CD14-positive monocyte (primary cell): Measurements from ENCODE around the gene IL17A. TPM values are rescaled to one million over a fixed set of nuclear protein-coding genes. Genes with fewer than 3 reads are reported as not detected.
"Not testable (repeated sequence)": the region's sequence is repeated elsewhere in the genome, so short reads cannot be mapped to it uniquely, and the experiment has no call there.

Experiments
- DNase-seq, 3 donors: peaks; one replicate each; pipeline ENCODE4 v3.0.0-alpha.2; 2011 to 2022
- H2AFZ ChIP-seq: 2 replicates; pipeline ENCODE4 v1.6.0; 2012; ENCODE audit warnings: mild to moderate bottlenecking, low read depth, low read length, inconsistent platforms; ENCODE audit not compliant: insufficient read depth, poor library complexity, severe bottlenecking
- H3K27ac ChIP-seq, 2 donors: 1 replicate in 1 of 2; 2 replicates in 1 of 2; pipeline ENCODE4 v1.5.1; 2012 to 2013; ENCODE audit warnings: low read length in 2 of 2, control low read depth in 1 of 2, inconsistent platforms in 1 of 2, low read depth in 1 of 2, mild to moderate bottlenecking in 1 of 2
- H3K27me3 ChIP-seq, 2 donors: one replicate each; pipeline versions ENCODE4 v1.6.0 to v1.6.1; 2011 to 2013; ENCODE audit warnings: low read length in 2 of 2; ENCODE audit not compliant: control insufficient read depth in 2 of 2, insufficient read depth in 2 of 2
- H3K36me3 ChIP-seq, 2 donors: replicated peaks in 1 of 2; 1 replicate in 1 of 2; 2 replicates in 1 of 2; pipeline versions ENCODE4 v1.5.1 to v1.6.1; 2012 to 2013; ENCODE audit warnings: low read length in 2 of 2, control low read depth in 1 of 2, inconsistent platforms in 1 of 2, mild to moderate bottlenecking in 1 of 2; ENCODE audit not compliant: insufficient read depth in 2 of 2, control insufficient read depth in 1 of 2
- H3K4me1 ChIP-seq, 2 donors: 1 replicate in 1 of 2; 2 replicates in 1 of 2; pipeline versions ENCODE4 v1.5.1 to v1.6.1; 2012 to 2013; ENCODE audit warnings: low read length in 2 of 2, control low read depth in 1 of 2, inconsistent platforms in 1 of 2, mild to moderate bottlenecking in 1 of 2, moderate library complexity in 1 of 2; ENCODE audit not compliant: insufficient read depth in 2 of 2, control insufficient read depth in 1 of 2
- H3K4me2 ChIP-seq: replicated peaks from 2 replicates; pipeline ENCODE3; 2012; ENCODE audit warnings: low read length, moderate library complexity, mild to moderate bottlenecking; ENCODE audit not compliant: poor library complexity, severe bottlenecking; ENCODE audit errors: extremely low read depth
- H3K4me3 ChIP-seq, 3 experiments: fragments of 200-600 bp in 1 of 3; sonication (generic) in 1 of 3; replicated peaks in 1 of 3; 1 replicate in 2 of 3; 2 replicates in 1 of 3; pipeline ENCODE4 v1.5.1; 2011 to 2013; ENCODE audit warnings: low read length in 3 of 3, mild to moderate bottlenecking in 3 of 3, control low read depth in 2 of 3, low read depth in 2 of 3, inconsistent platforms in 1 of 3, moderate library complexity in 1 of 3
- H3K79me2 ChIP-seq: 2 replicates; pipeline ENCODE4 v1.6.0; 2012; ENCODE audit warnings: mild to moderate bottlenecking, control low read depth, inconsistent platforms, low read length, moderate library complexity; ENCODE audit not compliant: insufficient read depth
- H3K9ac ChIP-seq: 2 replicates; pipeline ENCODE4 v1.6.0; 2017; ENCODE audit warnings: low read length, mild to moderate bottlenecking; ENCODE audit not compliant: insufficient read depth, poor library complexity, severe bottlenecking
- H3K9me3 ChIP-seq, 2 donors: replicated peaks in 1 of 2; 1 replicate in 1 of 2; 2 replicates in 1 of 2; pipeline versions ENCODE4 v1.5.1 to v1.6.1; 2012 to 2013; ENCODE audit warnings: low read length in 2 of 2, control low read depth in 1 of 2; ENCODE audit not compliant: control insufficient read depth in 1 of 2, insufficient read depth in 1 of 2
- H4K20me1 ChIP-seq: 2 replicates; pipeline ENCODE4 v1.6.0; 2012; ENCODE audit warnings: mild to moderate bottlenecking, low read length, control low read depth, moderate library complexity; ENCODE audit not compliant: insufficient read depth
- H3K27ac Mint-ChIP-seq, 7 donors: one replicate each; pipeline ENCODE4 v1.8.0; 2020; ENCODE audit warnings: mild to moderate bottlenecking in 7 of 7, mixed read lengths in 7 of 7, moderate library complexity in 6 of 7, inconsistent platforms in 2 of 7
- H3K27me3 Mint-ChIP-seq, 3 donors: one replicate each; pipeline ENCODE4 v1.8.0; 2021 to 2022; ENCODE audit warnings: low read depth in 3 of 3, mild to moderate bottlenecking in 3 of 3, mixed read lengths in 3 of 3, moderate library complexity in 3 of 3, inconsistent platforms in 1 of 3
- H3K36me3 Mint-ChIP-seq, 2 donors: one replicate each; pipeline ENCODE4 v1.8.0; 2020; ENCODE audit warnings: mixed read lengths in 2 of 2, inconsistent platforms in 1 of 2, mild to moderate bottlenecking in 1 of 2
- H3K4me1 Mint-ChIP-seq: one replicate; pipeline ENCODE4 v1.8.0; 2020; ENCODE audit warnings: mild to moderate bottlenecking, mixed read lengths
- H3K4me3 Mint-ChIP-seq, 2 donors: one replicate each; pipeline ENCODE4 v1.8.0; 2020; ENCODE audit warnings: mild to moderate bottlenecking in 2 of 2, mixed read lengths in 2 of 2, moderate library complexity in 1 of 2
- H3K9me3 Mint-ChIP-seq, 7 donors: one replicate each; pipeline ENCODE4 v1.8.0; 2020 to 2022; ENCODE audit warnings: mixed read lengths in 7 of 7, mild to moderate bottlenecking in 6 of 7, moderate library complexity in 6 of 7, inconsistent platforms in 2 of 7
- WGBS: methylation state at CpG from one replicate; pipeline ENCODE4 v1.1.5; 2013; ENCODE audit warnings: missing lambda C conversion rate; ENCODE audit not compliant: insufficient coverage; 5-methylcytosine and 5-hydroxymethylcytosine counted together
- intact Hi-C, 2 donors: fragments of 100-400 bp; cut with micrococcal nuclease; formaldehyde crosslinking; loops; one replicate each; pipeline versions ENCODE4 v1.15.0 to v1.15.1; 2023
- polyA plus RNA-seq, 3 donors: library from polyadenylated mRNA; depleted of rRNA in 1 of 3; unstranded in 2 of 3; stranded (reverse) in 1 of 3; fragments of 300-500 nt in 2 of 3; fragments of >200 nt in 1 of 3; fragmentation: Illumina TruSeq in 2 of 3; gene quantifications; 1 replicate in 2 of 3; 2 replicates in 1 of 3; pipeline ENCODE4 v1.2.3, GENCODE V29; 2012 to 2021
- TF ChIP-seq, protein P1 (sequence below): fragments of 200-600 bp; IDR thresholded peaks from one replicate; pipeline ENCODE4 v1.8.0; 2022; ENCODE audit warnings: antibody characterized with exemption, mild to moderate bottlenecking

Gene IL17A
- polyA plus RNA-seq, 3 donors: not detected

DNA sequence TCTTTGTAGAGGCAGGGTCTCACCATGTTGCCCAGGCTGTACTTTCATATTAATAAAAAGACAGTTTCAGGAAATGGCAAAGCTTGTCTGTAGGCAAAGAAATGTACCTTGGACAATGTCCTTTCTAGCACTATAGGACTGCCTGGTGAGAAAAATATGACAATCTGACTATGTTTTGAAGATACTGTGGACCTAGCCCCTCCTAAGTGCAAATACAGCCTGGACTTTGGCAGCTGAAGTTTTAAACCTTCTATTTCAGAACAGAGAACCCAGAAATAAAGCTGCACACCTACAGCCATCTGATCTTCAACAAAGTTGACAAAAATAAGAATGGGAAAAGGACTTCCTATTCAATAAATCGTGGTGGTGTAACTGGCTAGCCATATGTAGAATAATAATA, 18.9 kb upstream of the IL17A start:
- Histone ChIP-seq H3K79me2 (no peaks in the 10 kb centered on the region), H3K9me3 (no peaks in the 10 kb centered on the region), H3K4me2 (no peak overlapping the region), H3K36me3 (no peaks in the 10 kb centered on the region), H3K4me1 (no peaks in the 10 kb centered on the region), H3K4me3 (no peak overlapping the region), H2AFZ (no peak overlapping the region), H4K20me1 (no peaks in the 10 kb centered on the region), H3K27ac (no peak overlapping the region), H3K9ac (no peak overlapping the region), H3K27me3 (no peaks in the 10 kb centered on the region)
- TF ChIP-seq, protein P1, sequence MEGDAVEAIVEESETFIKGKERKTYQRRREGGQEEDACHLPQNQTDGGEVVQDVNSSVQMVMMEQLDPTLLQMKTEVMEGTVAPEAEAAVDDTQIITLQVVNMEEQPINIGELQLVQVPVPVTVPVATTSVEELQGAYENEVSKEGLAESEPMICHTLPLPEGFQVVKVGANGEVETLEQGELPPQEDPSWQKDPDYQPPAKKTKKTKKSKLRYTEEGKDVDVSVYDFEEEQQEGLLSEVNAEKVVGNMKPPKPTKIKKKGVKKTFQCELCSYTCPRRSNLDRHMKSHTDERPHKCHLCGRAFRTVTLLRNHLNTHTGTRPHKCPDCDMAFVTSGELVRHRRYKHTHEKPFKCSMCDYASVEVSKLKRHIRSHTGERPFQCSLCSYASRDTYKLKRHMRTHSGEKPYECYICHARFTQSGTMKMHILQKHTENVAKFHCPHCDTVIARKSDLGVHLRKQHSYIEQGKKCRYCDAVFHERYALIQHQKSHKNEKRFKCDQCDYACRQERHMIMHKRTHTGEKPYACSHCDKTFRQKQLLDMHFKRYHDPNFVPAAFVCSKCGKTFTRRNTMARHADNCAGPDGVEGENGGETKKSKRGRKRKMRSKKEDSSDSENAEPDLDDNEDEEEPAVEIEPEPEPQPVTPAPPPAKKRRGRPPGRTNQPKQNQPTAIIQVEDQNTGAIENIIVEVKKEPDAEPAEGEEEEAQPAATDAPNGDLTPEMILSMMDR: no peak
- intact Hi-C loops: no loop called here
- H3K9me3 Mint-ChIP-seq: peaks cover 2 to 11% (median 5%) of the 10 kb centered on the region in 7 donors
- H3K27me3 Mint-ChIP-seq: peaks cover 0 to 5% (median 0%) of the 10 kb centered on the region in 3 donors
- no peak overlapping the region for H3K4me3 Mint-ChIP-seq
- H3K4me1 Mint-ChIP-seq: no peaks in the 10 kb centered on the region
- H3K27ac Mint-ChIP-seq: no peak overlapping the region
- WGBS: no CpG with 5 or more reads among the region's 1 CpG
- H3K36me3 Mint-ChIP-seq: no peaks in the 10 kb centered on the region
- DNase-seq: no peak

GRCh38 chr6:52168351-52168750, 17.8 kb upstream of the IL17A start:
- intact Hi-C loops, H3K9me3 ChIP-seq: not testable (repeated sequence)
- no CpG with 5 or more reads among the region's 3 CpGs for WGBS

More at GRCh38 chr6:52168351-52168750, 17.8 kb upstream of the IL17A start:
- H4K20me1 ChIP-seq, DNase-seq, H3K27me3 Mint-ChIP-seq, H3K4me3 Mint-ChIP-seq, H3K36me3 ChIP-seq, H3K4me1 Mint-ChIP-seq, H3K4me2 ChIP-seq, H3K4me3 ChIP-seq, H3K27ac Mint-ChIP-seq, H3K79me2 ChIP-seq, H3K9ac ChIP-seq, H3K27ac ChIP-seq, H2AFZ ChIP-seq, H3K4me1 ChIP-seq, H3K36me3 Mint-ChIP-seq, H3K27me3 ChIP-seq: not testable (repeated sequence)
- H3K9me3 Mint-ChIP-seq: peaks cover 2 to 11% (median 5%) of the 10 kb centered on the region in 7 donors
